SK-N-SH treated with all-trans-retinoic acid at 6 μM for 48 hours (cell line): Measurements from ENCODE around the gene HMGB3.
"Not testable (repeated sequence)": the region's sequence is repeated elsewhere in the genome, so short reads cannot be mapped to it uniquely, and the experiment has no call there.

Experiments
- ATAC-seq: fragments of 200-7000 bp; cut with Tn5 transposase; 3 replicates; pipeline ENCODE4 v1.9.1; 2020; ENCODE audit warnings: mild to moderate bottlenecking, moderate library complexity
- ARNTL ChIP-seq: fragments of 450-650 bp; formaldehyde crosslinking; IDR thresholded peaks from 2 replicates; pipeline ENCODE4 v1.5.0; 2020; ENCODE audit warnings: low read depth, mild to moderate bottlenecking, moderate library complexity, borderline replicate concordance
- BACH2 ChIP-seq: fragments of 250-450 bp; sonication (Bioruptor Pico); IDR thresholded peaks from 2 replicates; pipeline ENCODE4 v1.9.0; 2021; ENCODE audit warnings: mild to moderate bottlenecking, borderline replicate concordance
- ESRRG ChIP-seq: fragments of 250-450 bp; sonication (Bioruptor Pico); IDR thresholded peaks from 2 replicates; pipeline ENCODE4 v1.6.1; 2021; ENCODE audit warnings: mild to moderate bottlenecking
- GLIS3 ChIP-seq: fragments of 250-450 bp; sonication (Bioruptor Pico); IDR thresholded peaks from 2 replicates; pipeline ENCODE4 v1.5.0; 2020; ENCODE audit warnings: mild to moderate bottlenecking, moderate library complexity
- OSR1 ChIP-seq: fragments of 250-450 bp; sonication (Bioruptor Pico); IDR thresholded peaks from 2 replicates; pipeline ENCODE4 v1.8.0; 2022; ENCODE audit warnings: moderate library complexity, mild to moderate bottlenecking, inconsistent platforms
- PPARA ChIP-seq: fragments of 250-450 bp; sonication (Bioruptor Pico); IDR thresholded peaks from 2 replicates; pipeline ENCODE4 v1.5.0; 2020; ENCODE audit warnings: mild to moderate bottlenecking, borderline replicate concordance
- RARB ChIP-seq: fragments of 250-450 bp; sonication (Bioruptor Pico); IDR thresholded peaks from 2 replicates; pipeline ENCODE4 v1.8.0; 2021; ENCODE audit warnings: mild to moderate bottlenecking, moderate library complexity
- SNAI2 ChIP-seq: fragments of 250-450 bp; sonication (Bioruptor Pico); IDR thresholded peaks from 2 replicates; pipeline ENCODE4 v1.5.0; 2020; ENCODE audit warnings: mild to moderate bottlenecking, moderate library complexity
- TCF4 ChIP-seq: fragments of 250-450 bp; sonication (Bioruptor Pico); IDR thresholded peaks from 2 replicates; pipeline ENCODE4 v1.8.0; 2021; ENCODE audit warnings: mild to moderate bottlenecking, moderate library complexity, borderline replicate concordance
- TOX ChIP-seq: fragments of 250-450 bp; sonication (Bioruptor Pico); IDR thresholded peaks from 2 replicates; pipeline ENCODE4 v1.8.0; 2021; ENCODE audit warnings: mild to moderate bottlenecking, moderate library complexity, borderline replicate concordance
- ZC3H10 ChIP-seq: fragments of 250-450 bp; sonication (Bioruptor Pico); IDR thresholded peaks from 2 replicates; pipeline ENCODE4 v1.5.1; 2021; ENCODE audit warnings: mild to moderate bottlenecking, moderate library complexity
- ZNF565 ChIP-seq: fragments of 450-650 bp; formaldehyde crosslinking; conservative IDR thresholded peaks from 2 replicates; pipeline ENCODE4 v1.5.0; 2020; ENCODE audit warnings: low read depth, mild to moderate bottlenecking, moderate library complexity
- ZNF70 ChIP-seq: fragments of 450-650 bp; formaldehyde crosslinking; IDR thresholded peaks from 2 replicates; pipeline ENCODE4 v1.5.0; 2020; ENCODE audit warnings: mild to moderate bottlenecking, moderate library complexity
- ZNF8 ChIP-seq: fragments of 450-650 bp; formaldehyde crosslinking; IDR thresholded peaks from 2 replicates; pipeline ENCODE4 v1.5.0; 2020; ENCODE audit warnings: mild to moderate bottlenecking, moderate library complexity
- TF ChIP-seq, protein P1 (sequence below): fragments of 250-450 bp; sonication (Bioruptor Pico); IDR thresholded peaks from 2 replicates; pipeline ENCODE4 v1.8.0; 2021; ENCODE audit warnings: low read depth, mild to moderate bottlenecking, moderate library complexity, borderline replicate concordance
- TF ChIP-seq, protein P2 (sequence below): fragments of 250-450 bp; sonication (Bioruptor Pico); IDR thresholded peaks from 2 replicates; pipeline ENCODE4 v1.5.1; 2020; ENCODE audit warnings: low read depth, mild to moderate bottlenecking, moderate library complexity
- TF ChIP-seq, protein P3 (sequence below): fragments of 250-450 bp; sonication (Bioruptor Pico); IDR thresholded peaks from 2 replicates; pipeline ENCODE4 v1.5.0; 2020; ENCODE audit warnings: mild to moderate bottlenecking, moderate library complexity
- TF ChIP-seq, protein P4 (sequence below): fragments of 250-450 bp; sonication (Bioruptor Pico); IDR thresholded peaks from 2 replicates; pipeline ENCODE4 v1.8.0; 2020; ENCODE audit warnings: mild to moderate bottlenecking, moderate library complexity, borderline replicate concordance
- TF ChIP-seq, protein P5 (sequence below): fragments of 250-450 bp; sonication (Bioruptor Pico); IDR thresholded peaks from 2 replicates; pipeline ENCODE4 v1.5.1; 2021; ENCODE audit warnings: mild to moderate bottlenecking, moderate library complexity

HMGB3 gene

DNA sequence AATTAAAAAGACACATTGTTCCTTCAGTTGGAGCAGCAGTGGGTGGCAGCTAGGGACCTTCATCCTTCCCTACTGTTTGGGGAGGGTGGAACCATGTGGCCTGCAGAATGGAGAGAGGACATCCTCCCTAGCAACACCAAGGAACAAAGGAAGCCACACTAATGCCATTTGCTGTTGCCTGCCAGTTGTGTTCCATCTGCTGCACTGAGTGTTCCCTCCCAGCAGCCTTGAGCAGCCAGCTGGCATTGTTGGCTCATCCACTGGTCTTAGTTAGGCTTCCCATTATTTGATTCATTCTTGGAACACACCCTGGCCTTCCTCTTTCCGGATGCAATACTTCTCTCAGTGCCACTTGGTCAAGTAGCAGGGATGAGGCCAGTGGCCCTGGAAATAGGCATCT lies 25.0 kb upstream of the HMGB3 start:
- no peak for ATAC-seq
- TF ChIP-seq GLIS3 (CRISPR knock-in tag) (no peak), TOX (CRISPR knock-in tag) (no peak), TCF4 (CRISPR knock-in tag) (no peak), ARNTL (CRISPR knock-in tag) (no peak), BACH2 (CRISPR knock-in tag) (no peak), PPARA (CRISPR knock-in tag) (no peak), OSR1 (CRISPR knock-in tag) (no peak), RARB (CRISPR knock-in tag) (no peak), ZNF565 (CRISPR knock-in tag) (no peak), ZNF8 (CRISPR knock-in tag) (no peak), ZC3H10 (CRISPR knock-in tag) (no peak)
- TF ChIP-seq, protein P1, sequence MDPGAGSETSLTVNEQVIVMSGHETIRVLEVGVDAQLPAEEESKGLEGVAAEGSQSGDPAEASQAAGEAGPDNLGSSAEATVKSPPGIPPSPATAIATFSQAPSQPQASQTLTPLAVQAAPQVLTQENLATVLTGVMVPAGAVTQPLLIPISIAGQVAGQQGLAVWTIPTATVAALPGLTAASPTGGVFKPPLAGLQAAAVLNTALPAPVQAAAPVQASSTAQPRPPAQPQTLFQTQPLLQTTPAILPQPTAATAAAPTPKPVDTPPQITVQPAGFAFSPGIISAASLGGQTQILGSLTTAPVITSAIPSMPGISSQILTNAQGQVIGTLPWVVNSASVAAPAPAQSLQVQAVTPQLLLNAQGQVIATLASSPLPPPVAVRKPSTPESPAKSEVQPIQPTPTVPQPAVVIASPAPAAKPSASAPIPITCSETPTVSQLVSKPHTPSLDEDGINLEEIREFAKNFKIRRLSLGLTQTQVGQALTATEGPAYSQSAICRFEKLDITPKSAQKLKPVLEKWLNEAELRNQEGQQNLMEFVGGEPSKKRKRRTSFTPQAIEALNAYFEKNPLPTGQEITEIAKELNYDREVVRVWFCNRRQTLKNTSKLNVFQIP (CRISPR knock-in tag): no peak
- TF ChIP-seq, protein P2, sequence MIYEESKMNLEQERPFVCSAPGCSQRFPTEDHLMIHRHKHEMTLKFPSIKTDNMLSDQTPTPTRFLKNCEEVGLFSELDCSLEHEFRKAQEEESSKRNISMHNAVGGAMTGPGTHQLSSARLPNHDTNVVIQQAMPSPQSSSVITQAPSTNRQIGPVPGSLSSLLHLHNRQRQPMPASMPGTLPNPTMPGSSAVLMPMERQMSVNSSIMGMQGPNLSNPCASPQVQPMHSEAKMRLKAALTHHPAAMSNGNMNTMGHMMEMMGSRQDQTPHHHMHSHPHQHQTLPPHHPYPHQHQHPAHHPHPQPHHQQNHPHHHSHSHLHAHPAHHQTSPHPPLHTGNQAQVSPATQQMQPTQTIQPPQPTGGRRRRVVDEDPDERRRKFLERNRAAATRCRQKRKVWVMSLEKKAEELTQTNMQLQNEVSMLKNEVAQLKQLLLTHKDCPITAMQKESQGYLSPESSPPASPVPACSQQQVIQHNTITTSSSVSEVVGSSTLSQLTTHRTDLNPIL: no peak
- TF ChIP-seq, protein P3, sequence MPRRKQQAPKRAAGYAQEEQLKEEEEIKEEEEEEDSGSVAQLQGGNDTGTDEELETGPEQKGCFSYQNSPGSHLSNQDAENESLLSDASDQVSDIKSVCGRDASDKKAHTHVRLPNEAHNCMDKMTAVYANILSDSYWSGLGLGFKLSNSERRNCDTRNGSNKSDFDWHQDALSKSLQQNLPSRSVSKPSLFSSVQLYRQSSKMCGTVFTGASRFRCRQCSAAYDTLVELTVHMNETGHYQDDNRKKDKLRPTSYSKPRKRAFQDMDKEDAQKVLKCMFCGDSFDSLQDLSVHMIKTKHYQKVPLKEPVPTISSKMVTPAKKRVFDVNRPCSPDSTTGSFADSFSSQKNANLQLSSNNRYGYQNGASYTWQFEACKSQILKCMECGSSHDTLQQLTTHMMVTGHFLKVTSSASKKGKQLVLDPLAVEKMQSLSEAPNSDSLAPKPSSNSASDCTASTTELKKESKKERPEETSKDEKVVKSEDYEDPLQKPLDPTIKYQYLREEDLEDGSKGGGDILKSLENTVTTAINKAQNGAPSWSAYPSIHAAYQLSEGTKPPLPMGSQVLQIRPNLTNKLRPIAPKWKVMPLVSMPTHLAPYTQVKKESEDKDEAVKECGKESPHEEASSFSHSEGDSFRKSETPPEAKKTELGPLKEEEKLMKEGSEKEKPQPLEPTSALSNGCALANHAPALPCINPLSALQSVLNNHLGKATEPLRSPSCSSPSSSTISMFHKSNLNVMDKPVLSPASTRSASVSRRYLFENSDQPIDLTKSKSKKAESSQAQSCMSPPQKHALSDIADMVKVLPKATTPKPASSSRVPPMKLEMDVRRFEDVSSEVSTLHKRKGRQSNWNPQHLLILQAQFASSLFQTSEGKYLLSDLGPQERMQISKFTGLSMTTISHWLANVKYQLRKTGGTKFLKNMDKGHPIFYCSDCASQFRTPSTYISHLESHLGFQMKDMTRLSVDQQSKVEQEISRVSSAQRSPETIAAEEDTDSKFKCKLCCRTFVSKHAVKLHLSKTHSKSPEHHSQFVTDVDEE (CRISPR knock-in tag): no peak
- TF ChIP-seq, protein P4, sequence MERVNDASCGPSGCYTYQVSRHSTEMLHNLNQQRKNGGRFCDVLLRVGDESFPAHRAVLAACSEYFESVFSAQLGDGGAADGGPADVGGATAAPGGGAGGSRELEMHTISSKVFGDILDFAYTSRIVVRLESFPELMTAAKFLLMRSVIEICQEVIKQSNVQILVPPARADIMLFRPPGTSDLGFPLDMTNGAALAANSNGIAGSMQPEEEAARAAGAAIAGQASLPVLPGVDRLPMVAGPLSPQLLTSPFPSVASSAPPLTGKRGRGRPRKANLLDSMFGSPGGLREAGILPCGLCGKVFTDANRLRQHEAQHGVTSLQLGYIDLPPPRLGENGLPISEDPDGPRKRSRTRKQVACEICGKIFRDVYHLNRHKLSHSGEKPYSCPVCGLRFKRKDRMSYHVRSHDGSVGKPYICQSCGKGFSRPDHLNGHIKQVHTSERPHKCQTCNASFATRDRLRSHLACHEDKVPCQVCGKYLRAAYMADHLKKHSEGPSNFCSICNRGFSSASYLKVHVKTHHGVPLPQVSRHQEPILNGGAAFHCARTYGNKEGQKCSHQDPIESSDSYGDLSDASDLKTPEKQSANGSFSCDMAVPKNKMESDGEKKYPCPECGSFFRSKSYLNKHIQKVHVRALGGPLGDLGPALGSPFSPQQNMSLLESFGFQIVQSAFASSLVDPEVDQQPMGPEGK (CRISPR knock-in tag): no peak

DNA sequence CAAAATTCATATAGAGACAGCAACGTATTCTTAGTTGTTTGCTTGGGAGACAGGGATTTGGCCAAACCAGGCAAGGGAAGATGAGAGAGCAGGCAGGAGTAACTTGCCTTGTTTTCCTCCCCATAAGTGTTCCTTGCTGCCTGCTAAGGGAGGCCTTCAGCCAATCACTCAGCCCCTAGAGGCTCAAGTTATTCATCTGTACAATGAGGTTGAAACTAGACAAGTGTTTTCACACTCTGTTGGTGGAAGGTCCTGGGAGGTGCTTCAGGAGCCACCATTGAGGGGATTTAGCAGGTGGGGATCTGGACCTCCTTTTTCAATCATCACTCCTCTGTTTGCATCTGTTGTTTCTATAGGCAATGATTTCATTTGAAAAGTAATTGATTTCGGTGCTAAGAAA lies 23.6 kb upstream of the HMGB3 start:
- no peak for TF ChIP-seq ARNTL (CRISPR knock-in tag)
- no peak for ATAC-seq

DNA sequence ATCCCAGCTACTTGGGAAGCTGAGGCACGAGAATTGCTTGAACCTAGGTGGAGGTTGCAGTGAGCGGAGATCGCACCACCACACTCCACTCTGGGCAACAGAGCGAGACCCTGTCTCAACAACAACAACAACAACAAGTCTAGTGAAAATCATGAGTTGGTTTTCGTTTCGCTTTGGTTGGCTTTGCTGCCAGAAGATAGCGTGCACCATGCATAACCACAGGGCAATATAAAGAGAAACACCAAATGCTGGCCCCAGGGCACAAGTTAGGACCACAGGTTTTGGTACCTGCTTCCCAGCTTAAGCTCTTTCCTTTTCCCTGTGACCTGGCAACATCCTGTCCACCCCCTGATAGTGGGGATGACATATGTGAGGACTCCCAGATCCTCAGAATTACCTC lies 21.5 kb upstream of the HMGB3 start:
- no peak for ATAC-seq
- TF ChIP-seq, protein P5, sequence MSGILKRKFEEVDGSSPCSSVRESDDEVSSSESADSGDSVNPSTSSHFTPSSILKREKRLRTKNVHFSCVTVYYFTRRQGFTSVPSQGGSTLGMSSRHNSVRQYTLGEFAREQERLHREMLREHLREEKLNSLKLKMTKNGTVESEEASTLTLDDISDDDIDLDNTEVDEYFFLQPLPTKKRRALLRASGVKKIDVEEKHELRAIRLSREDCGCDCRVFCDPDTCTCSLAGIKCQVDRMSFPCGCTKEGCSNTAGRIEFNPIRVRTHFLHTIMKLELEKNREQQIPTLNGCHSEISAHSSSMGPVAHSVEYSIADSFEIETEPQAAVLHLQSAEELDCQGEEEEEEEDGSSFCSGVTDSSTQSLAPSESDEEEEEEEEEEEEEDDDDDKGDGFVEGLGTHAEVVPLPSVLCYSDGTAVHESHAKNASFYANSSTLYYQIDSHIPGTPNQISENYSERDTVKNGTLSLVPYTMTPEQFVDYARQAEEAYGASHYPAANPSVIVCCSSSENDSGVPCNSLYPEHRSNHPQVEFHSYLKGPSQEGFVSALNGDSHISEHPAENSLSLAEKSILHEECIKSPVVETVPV (CRISPR knock-in tag): no peak
- TF ChIP-seq ZNF70 (no peak), BACH2 (CRISPR knock-in tag) (no peak), ESRRG (CRISPR knock-in tag) (no peak), SNAI2 (CRISPR knock-in tag) (no peak), TCF4 (CRISPR knock-in tag) (no peak), TOX (CRISPR knock-in tag) (no peak)
- TF ChIP-seq, protein P4 (CRISPR knock-in tag): no peak

DNA sequence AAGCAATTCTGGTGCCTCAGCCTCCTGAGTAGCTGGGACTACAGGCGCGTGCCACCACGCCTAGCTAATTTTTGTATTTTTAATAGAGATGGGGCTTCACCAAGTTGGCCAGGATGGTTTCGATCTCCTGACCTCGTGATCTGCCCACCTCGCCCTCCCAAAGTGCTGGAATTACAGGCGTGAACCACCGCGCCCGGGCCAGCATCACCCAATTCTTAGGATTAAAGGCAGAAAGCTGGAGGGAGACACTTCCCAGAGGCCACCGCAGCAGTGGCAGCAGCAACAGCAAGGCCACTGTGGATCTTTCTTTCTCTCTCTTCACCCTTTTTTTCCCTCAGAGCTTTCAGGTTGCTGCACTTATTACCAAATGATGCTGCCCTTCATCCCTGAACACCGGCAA lies 18.7 kb upstream of the HMGB3 start:
- not testable (repeated sequence) for ATAC-seq
